HG02970 (cell line): ENCODE results near the gene CCDC78.
"Not testable (repeated sequence)": the region's sequence is repeated elsewhere in the genome, so short reads cannot be mapped to it uniquely, and the experiment has no call there.

ENCODE experiments used
- ATAC-seq: cut with Tn5 transposase; IDR thresholded peaks from one replicate; pipeline ENCODE4 v1.9.1; 2021; ENCODE audit warnings: mild to moderate bottlenecking, moderate library complexity, moderate number of reproducible peaks; ENCODE audit not compliant: unreplicated experiment, low FRiP score

CCDC78 gene

GRCh38 chr16:761625-762513, 35.6 kb upstream of the CCDC78 start:
- ATAC-seq: no peak

- ATAC-seq: no peak
These were observed 34.5 kb upstream of the CCDC78 start, which contains the start of gene MSLN for GRCh38 chr16:760545-761343. Gene MSLN (plus strand): TSS chr16:760734. CDS start chr16:762681, 1,947 bp downstream.

- no peak for ATAC-seq
These were observed 33.8 kb upstream of the CCDC78 start for GRCh38 chr16:760065-760464.

- no peak for ATAC-seq
These were observed 33.1 kb upstream of the CCDC78 start for GRCh38 chr16:759110-759910.

- no peak for ATAC-seq
These were observed 30.2 kb upstream of the CCDC78 start for GRCh38 chr16:756428-756827.

- no peak for ATAC-seq
These were observed 28.4 kb upstream of the CCDC78 start for GRCh38 chr16:754656-755055.

GRCh38 chr16:754121-754607, 27.9 kb upstream of the CCDC78 start:
- not testable (repeated sequence) for ATAC-seq

- ATAC-seq: no peak
These were observed 25.7 kb upstream of the CCDC78 start for GRCh38 chr16:752007-752312.

GRCh38 chr16:751152-752006, 25.1 kb upstream of the CCDC78 start:
- ATAC-seq: no peak

- no peak for ATAC-seq
These were observed 24.2 kb upstream of the CCDC78 start for GRCh38 chr16:750485-750884.

- ATAC-seq: no peak
These were observed 22.8 kb upstream of the CCDC78 start for GRCh38 chr16:749010-749409.

- ATAC-seq: no peak
These were observed 21.9 kb upstream of the CCDC78 start for GRCh38 chr16:747978-748746.

- no peak for ATAC-seq
These were observed 20.4 kb upstream of the CCDC78 start for GRCh38 chr16:746637-747036.

GRCh38 chr16:745739-746138, 19.5 kb upstream of the CCDC78 start:
- no peak for ATAC-seq

GRCh38 chr16:743794-744500, 17.7 kb upstream of the CCDC78 start:
- no peak for ATAC-seq

- not testable (repeated sequence) for ATAC-seq
These were observed 16.7 kb upstream of the CCDC78 start for GRCh38 chr16:742894-743293.

- no peak for ATAC-seq
These were observed 15.9 kb upstream of the CCDC78 start for GRCh38 chr16:741986-742629.
